ENCODE results near the gene KLK8.

KLK8 gene, protein sequence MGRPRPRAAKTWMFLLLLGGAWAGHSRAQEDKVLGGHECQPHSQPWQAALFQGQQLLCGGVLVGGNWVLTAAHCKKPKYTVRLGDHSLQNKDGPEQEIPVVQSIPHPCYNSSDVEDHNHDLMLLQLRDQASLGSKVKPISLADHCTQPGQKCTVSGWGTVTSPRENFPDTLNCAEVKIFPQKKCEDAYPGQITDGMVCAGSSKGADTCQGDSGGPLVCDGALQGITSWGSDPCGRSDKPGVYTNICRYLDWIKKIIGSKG

GRCh38 chr19:51001515-51001914 lies at the start of gene KLK8:
TSS of gene KLK8 (minus strand) at chr19:51001604. CDS start at chr19:51001167, 437 bp downstream.
- peak within 1 kb of the TSS; percentile 24 for H3K4me3 ChIP-seq (ENCODE audit: low read depth, low read length)

GRCh38 chr19:51047031-51047335 lies 45.6 kb upstream of the KLK8 start:
- no peak overlapping the region for H3K4me3 ChIP-seq (ENCODE audit: low read depth, low read length)

- no peak overlapping the region for H3K4me3 ChIP-seq (ENCODE audit: low read depth, low read length)
Measured at GRCh38 chr19:51044327-51044726, 42.9 kb upstream of the KLK8 start.

DNA sequence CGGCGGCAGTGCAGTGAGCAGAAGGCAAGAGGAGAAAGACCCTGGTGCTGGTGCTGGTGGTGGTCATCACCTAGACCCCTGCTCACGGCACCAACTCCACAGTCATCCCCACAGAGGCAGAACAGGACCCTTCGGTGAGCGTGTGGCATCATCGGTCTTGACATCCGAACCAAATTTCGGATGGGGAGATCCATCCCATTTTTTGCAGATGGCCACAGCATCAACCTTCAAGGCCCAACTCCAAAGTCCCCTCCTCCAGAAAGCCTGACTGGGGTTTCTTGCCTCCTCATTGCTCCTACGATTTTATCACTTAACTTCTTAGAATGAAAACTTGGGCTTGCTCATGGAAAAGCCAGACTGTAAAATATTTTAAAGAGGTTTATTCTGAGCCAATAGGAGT lies 42.1 kb upstream of the KLK8 start:
- H3K4me3 ChIP-seq (ENCODE audit: low read depth, low read length), result no peak overlapping the region

GRCh38 chr19:51040151-51040550 lies 38.7 kb upstream of the KLK8 start:
- H3K4me3 ChIP-seq (ENCODE audit: low read depth, low read length), result no peak overlapping the region

DNA sequence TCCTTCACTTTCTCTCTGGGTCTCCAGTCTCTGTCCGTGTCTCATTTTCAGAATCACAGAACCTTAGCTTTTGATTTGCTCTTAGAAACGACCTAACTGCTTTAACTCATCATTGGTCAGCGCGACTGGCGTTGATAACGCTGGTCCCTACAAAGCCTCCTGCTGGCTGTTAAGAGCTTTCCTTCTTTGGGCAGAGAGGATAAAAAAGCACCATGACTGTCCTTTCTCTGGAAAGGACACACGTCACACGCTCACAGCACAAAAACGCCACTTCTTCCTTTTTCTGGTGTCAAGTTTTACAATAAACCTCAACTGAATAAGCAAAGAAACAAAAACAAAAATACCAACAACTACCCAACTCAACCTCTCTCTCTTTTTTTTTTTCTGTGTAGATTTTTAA lies 35.1 kb upstream of the KLK8 start:
- no peak overlapping the region for H3K4me3 ChIP-seq (ENCODE audit: low read depth, low read length)

DNA sequence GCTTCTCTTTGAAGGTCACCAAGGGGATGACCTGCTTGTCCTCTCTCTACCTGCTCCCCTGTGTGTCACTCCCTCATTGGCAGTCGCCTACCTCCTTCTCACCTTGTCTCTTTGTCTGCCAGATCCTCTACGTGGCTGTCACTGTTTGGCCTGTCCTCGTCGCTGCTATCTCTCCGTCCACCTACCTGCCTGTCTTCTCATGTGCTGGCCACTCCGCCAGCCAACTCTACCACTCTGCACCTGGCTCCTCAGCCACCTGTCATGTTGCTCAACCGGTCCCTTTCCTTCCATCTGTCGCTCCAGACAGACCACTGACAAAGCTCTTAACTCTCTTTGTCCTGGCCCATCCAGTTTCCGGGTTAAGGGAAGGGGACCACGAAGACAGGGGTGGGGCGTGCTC lies 33.3 kb upstream of the KLK8 start, which contains the start of gene KLK12:
Gene KLK12 (minus strand): TSS at position 299 of the 400 bp plus-strand sequence. CDS start 381 bp downstream, outside the sequence.
- no peak within 1 kb of the TSS for H3K4me3 ChIP-seq (ENCODE audit: low read depth, low read length)

- no peak overlapping the region for H3K4me3 ChIP-seq (ENCODE audit: low read depth, low read length)
Measured at GRCh38 chr19:51031880-51032225, 30.4 kb upstream of the KLK8 start.

DNA sequence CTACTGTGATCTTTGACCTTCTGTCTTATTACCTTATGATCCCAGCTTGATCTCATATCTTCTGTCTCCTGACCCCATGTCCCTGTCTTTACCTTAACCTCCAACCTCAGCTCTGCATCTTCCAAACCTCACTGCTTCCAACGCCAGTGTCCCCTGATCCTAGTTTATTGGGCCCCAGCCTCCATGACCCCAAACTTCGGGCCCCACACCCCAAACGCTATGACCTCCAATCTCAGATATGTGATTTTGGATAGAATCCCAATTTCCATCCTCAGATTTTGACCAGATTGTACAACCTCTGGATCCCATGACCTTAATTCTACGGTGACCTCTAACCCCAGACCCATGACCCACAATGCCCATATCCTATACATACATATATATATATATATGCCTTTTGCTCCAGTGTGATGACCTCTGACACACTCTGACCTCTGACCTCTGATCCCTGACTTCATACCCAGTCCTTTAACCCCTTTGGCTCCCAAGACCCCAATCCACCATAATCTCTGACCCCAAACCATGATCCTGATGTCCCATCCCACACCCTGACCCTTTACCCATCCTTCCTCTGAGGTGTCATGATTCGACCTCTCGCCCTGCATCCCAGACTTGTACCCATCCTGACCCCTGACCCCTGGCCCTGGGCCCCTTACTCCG lies 29.9 kb upstream of the KLK8 start:
- no peak overlapping the region for H3K4me3 ChIP-seq (ENCODE audit: low read depth, low read length)

DNA sequence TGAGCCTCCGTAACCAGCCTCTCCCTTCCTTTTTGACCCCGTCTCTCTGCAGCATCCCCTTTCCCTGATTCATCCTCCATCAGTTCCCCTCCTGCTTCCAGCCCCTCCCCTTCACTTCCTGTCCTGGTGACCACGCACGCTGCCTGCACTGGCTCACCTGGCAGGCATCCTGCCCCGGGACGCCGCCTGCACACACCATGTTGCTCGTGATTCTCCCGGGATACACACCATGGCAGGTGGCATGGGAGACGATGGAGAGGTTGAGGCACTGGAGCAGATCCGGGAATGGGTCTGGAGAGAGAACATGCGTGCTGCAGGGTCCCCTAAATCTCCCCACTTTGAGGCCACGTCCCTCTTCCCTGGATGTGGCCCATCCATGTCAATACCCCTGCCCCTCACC lies 29.2 kb upstream of the KLK8 start:
- H3K4me3 ChIP-seq (ENCODE audit: low read depth, low read length), result no peak overlapping the region

DNA sequence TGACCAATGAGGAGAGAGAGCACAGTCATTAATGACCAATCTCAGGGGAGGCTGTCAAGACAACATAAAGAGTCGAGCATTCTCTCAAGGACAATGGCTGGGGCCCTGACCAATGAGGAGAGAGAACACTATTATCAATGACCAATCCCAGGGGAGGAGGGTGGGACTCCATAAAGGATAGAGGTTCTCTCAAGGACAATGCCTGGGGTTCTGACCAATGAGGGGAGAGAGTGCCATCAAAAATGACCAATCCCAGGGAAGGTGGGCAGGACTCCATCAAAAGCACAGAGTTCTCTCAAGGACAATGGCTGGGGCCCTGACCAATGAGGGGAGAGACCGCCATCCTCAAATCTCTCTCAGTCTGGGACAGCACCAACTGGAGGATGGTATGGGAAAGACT lies 28.3 kb upstream of the KLK8 start:
- H3K4me3 ChIP-seq (ENCODE audit: low read depth, low read length), result no peak overlapping the region

GRCh38 chr19:51027873-51028272 lies 26.5 kb upstream of the KLK8 start:
- no peak overlapping the region for H3K4me3 ChIP-seq (ENCODE audit: low read depth, low read length)

- no peak overlapping the region for H3K4me3 ChIP-seq (ENCODE audit: low read depth, low read length)
Measured at GRCh38 chr19:51027126-51027806, 25.9 kb upstream of the KLK8 start.

GRCh38 chr19:51026554-51026831 lies 25.1 kb upstream of the KLK8 start, which contains the start of gene KLK11:
TSS of gene KLK11 (minus strand) at chr19:51026616. CDS start at chr19:51025631, 985 bp downstream.
- H3K4me3 ChIP-seq (ENCODE audit: low read depth, low read length), result no peak within 1 kb of the TSS

DNA sequence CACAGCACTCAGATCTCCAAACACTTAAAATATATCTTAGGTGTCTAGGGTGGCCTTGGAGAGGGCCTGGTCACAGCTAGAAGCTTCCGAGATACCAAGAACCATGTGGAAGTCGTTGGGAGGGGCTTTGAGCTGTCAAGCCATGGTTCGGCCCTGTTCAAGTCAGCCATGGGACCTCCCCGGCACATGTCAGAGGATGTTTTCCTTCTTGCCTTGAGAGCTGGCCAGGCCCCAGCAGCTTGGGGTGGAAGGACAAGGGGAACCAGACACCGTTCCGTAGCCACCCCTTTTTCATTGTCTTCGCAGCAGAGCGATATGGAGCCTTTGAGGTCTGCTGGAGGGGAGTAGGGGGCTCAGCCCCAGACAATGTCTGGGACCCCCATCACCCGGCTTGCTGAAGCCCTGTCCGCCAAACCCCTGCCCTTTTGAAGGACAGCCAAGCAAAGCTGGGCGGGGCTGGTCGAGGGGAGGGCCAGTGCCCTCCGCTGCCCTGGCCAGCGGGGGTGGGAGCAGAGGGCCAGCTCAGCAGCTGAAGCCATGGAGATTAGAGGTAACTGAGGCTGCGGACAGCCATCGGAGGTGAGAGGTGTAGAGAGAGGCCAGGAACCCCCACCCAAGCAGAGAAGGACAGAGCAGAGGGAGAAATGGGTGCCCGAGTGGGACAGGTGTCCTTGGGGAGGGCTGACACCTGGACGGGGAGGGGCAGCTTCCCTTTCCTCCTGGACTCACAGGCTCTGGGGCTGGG lies 24.6 kb upstream of the KLK8 start:
- H3K4me3 ChIP-seq (ENCODE audit: low read depth, low read length), result no peak overlapping the region

- no peak overlapping the region for H3K4me3 ChIP-seq (ENCODE audit: low read depth, low read length)
Measured at GRCh38 chr19:51025401-51025800, 24.0 kb upstream of the KLK8 start.

GRCh38 chr19:51024924-51025323 lies 23.5 kb upstream of the KLK8 start:
- H3K4me3 ChIP-seq (ENCODE audit: low read depth, low read length), result no peak overlapping the region

GRCh38 chr19:51023946-51024345 lies 22.5 kb upstream of the KLK8 start:
- no peak overlapping the region for H3K4me3 ChIP-seq (ENCODE audit: low read depth, low read length)

- no peak overlapping the region for H3K4me3 ChIP-seq (ENCODE audit: low read depth, low read length)
Measured at GRCh38 chr19:51022526-51022925, 21.1 kb upstream of the KLK8 start.

DNA sequence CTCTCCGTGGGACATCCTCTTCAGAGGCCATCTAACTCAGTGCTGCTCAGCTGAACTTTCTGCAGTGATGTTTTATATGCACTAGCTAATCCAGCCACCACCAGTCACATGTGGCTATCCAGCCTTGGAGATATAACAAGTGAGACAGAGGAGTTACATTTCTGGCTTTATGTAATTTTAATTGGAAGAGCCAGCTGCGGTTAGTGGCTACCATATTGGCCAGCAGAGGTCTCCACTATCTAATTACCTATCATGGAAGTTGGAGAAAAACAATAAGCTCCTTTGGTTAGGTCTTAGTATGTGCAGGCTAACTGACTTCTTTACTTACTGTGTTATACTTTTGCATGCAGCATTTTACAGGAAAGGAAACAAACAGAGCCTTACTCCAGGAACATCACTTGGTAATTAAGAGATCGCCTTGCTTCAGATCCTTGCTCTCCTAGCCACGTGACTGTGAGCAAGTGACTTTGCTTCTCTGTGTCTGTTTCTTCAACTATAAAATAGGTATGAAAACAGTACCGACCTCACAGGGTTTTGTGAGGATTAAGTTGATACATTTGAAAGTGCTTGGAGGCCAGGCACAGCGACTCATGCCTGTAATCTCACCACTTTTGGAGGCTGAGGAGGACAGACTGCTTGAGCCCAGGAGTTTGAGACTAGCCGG lies 19.7 kb upstream of the KLK8 start:
- no peak overlapping the region for H3K4me3 ChIP-seq (ENCODE audit: low read depth, low read length)

- H3K4me3 ChIP-seq (ENCODE audit: low read depth, low read length), result peak within 1 kb of the TSS; percentile 24
Measured at GRCh38 chr19:51019544-51019925, 18.1 kb upstream of the KLK8 start, which contains the start of gene KLK10. TSS of gene KLK10 (minus strand) at chr19:51019709. CDS start at chr19:51019130, 579 bp downstream.

Measured in iPS-11a (cell line).